HG02884 (cell line): ENCODE results near the gene CEP135.
"Not testable (repeated sequence)": the region's sequence is repeated elsewhere in the genome, so short reads cannot be mapped to it uniquely, and the experiment has no call there.

Source experiments
- ATAC-seq: cut with Tn5 transposase; IDR thresholded peaks from one replicate; pipeline ENCODE4 v1.9.1; 2021; ENCODE audit warnings: mild to moderate bottlenecking, moderate library complexity; ENCODE audit not compliant: unreplicated experiment

CEP135 gene

DNA sequence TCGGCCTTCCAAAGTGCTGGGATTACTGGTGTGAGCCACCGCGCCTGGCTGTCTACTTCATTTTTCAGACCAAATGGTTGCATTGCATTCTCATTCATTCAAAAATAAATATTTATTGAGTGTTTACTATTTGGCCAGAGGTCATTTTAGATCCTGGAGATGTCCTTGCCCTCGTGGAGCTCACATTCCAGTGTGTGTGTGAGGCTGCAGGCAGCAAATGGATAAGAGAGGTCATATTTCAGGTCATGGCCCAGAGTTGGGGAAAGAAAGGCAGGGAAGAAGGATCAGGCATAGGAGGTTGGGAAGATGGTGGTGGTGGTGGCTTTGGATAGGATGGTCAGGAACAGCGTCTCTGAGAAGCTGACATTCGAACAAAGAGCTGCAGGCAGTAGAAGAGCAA is 119.1 kb downstream of the CEP135 start:
- no peak for ATAC-seq

- ATAC-seq, result not testable (repeated sequence)
These were observed 124.0 kb downstream of the CEP135 start for GRCh38 chr4:56072730-56073129.

DNA sequence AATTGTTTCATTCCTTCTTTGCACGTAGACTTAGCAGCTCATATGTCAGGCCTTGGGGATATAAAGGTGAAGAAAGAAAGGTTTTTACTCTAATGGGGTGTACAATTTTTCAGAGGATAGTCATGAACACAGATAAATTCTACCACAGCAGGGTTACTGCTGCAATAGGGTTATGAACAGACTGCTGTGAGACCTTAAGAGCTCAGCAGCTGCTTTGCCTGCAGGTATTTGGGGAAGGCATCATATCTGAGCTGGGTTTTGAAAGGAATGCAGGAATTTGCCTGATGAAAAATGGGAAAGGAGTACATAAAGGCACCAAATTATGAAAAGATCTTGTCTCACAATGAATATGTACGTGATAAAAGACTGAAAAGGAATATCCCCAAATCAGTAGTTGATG is 128.9 kb downstream of the CEP135 start:
- no peak for ATAC-seq

GRCh38 chr4:56078866-56079265 is 130.1 kb downstream of the CEP135 start:
- ATAC-seq, result no peak

DNA sequence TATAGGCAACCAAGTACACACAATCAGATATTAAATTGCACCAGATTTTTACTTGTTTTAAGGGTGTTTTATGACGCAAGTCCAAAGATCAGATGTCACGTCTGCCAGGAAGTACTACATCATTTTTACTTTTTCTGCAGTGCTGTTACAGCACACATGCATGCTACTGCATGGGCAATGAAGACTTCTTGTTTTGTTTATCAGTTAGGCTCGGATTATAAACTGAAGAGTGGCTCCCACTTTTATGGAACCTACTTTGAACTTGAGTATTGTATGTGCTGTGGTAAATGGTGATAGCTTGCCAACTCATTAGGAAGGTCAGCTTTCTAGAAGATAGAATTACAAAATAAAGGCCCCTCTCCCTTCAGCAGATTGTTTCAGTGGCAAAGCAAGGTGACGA is 131.6 kb downstream of the CEP135 start:
- no peak for ATAC-seq

DNA sequence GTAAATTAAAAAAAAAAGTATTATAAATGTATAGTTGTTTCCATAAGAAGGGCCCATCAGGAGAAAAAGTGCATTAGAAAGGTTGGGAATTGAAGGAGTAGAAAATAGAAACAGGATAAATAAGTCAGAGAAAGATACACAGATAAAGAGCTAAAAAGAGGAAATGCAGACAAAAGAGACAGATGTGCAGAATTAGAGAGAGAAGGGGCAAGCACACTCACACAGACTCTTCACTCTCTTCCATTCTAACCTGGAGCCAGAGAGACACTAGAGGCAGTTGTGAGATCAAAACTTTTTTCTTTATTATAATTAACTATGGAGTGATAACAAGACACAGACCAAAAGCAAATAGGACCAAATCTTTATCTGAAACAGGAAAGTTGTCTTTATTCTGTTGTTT is 134.1 kb downstream of the CEP135 start:
- ATAC-seq, result no peak
